SJCRH30 (cell line): ENCODE measurements around the gene TOR3A. TPM values are rescaled to one million over a fixed set of nuclear protein-coding genes. Genes with fewer than 3 reads are reported as not detected.
"Not testable (repeated sequence)": the region's sequence is repeated elsewhere in the genome, so short reads cannot be mapped to it uniquely, and the experiment has no call there.

ENCODE experiments used
- DNase-seq, 2 experiments: peaks; one replicate each; pipeline ENCODE4 v3.0.0-alpha.2; 2015 to 2020
- H3K27ac ChIP-seq: fragments of 250-450 bp; sonication (Bioruptor Pico); 2 replicates; pipeline ENCODE4 v1.5.1; 2020; ENCODE audit warnings: mild to moderate bottlenecking, moderate library complexity
- H3K27me3 ChIP-seq: fragments of 250-450 bp; sonication (Bioruptor Pico); 2 replicates; pipeline ENCODE4 v1.5.1; 2020; ENCODE audit warnings: mild to moderate bottlenecking, moderate library complexity
- H3K36me3 ChIP-seq: fragments of 250-450 bp; sonication (Bioruptor Pico); 2 replicates; pipeline ENCODE4 v1.5.1; 2020; ENCODE audit warnings: mild to moderate bottlenecking, moderate library complexity
- H3K4me1 ChIP-seq: fragments of 250-450 bp; sonication (Bioruptor Pico); 2 replicates; pipeline ENCODE4 v1.5.1; 2020; ENCODE audit warnings: mild to moderate bottlenecking, moderate library complexity
- H3K4me3 ChIP-seq: fragments of 250-450 bp; sonication (Bioruptor Pico); 2 replicates; pipeline ENCODE4 v1.5.1; 2020; ENCODE audit warnings: mild to moderate bottlenecking, moderate library complexity
- H3K9me3 ChIP-seq: fragments of 250-450 bp; sonication (Bioruptor Pico); replicated peaks from 2 replicates; pipeline ENCODE4 v1.5.1; 2020; ENCODE audit warnings: mild to moderate bottlenecking, moderate library complexity
- total RNA-seq: library from RNA; depleted of rRNA; stranded (reverse); fragments of >200 nt; shearing (Covaris generic); gene quantifications from 2 replicates; pipeline ENCODE4 v1.2.3, GENCODE V29; 2014

TOR3A gene
- total RNA-seq, 1 experiment from 2014 or later, result 14.6 TPM

DNA sequence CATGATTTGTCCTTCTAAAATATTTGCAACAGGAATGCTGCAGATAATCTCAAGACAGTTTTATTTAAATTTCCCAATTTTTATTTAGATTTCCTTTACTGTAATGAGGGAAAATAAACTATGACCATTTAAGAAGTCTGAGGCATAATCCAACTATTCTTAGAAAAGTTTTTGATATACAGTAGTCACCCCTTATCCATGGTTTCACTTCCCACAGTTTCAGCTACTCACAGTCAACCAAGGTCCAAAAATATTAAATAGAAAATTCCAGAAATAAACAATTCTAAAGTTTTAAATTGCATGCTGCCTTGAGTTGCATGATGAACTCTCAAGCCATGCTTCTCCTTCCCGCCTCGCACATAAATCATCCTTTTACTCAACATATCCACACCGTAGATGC is 33.3 kb downstream of the TOR3A start:
- H3K4me3 ChIP-seq, result no peak overlapping the region
- no peak for DNase-seq
- H3K36me3 ChIP-seq, result peaks cover 27% of the 10 kb centered on the region
- no peak overlapping the region for H3K27ac ChIP-seq
- H3K9me3 ChIP-seq, result no peaks in the 10 kb centered on the region
- H3K27me3 ChIP-seq, result no peaks in the 10 kb centered on the region
- no peaks in the 10 kb centered on the region for H3K4me1 ChIP-seq

DNA sequence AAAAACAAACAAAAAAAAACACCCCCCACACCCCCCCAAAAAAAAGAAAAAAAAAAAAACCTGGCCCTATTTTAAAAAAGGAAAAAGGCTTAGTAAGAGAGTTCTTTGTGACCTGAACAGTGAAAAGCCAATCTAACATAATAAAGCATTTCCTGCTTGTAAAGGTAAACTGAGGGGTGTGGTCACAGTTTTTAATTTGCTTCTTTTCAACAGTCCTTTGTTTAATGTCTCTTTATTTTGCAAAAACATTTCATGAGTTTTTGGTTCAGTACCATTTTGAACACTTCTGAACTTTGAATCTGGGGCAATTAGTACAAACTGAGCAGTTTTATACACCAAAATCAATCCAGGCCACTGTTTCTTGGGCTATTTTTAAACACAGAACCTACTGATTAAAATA is 37.6 kb downstream of the TOR3A start:
- no peak for DNase-seq
- Histone ChIP-seq H3K27me3 (no peaks in the 10 kb centered on the region), H3K4me1 (no peaks in the 10 kb centered on the region), H3K36me3 (peaks cover 18% of the 10 kb centered on the region), H3K4me3 (no peak overlapping the region), H3K27ac (no peak overlapping the region), H3K9me3 (no peaks in the 10 kb centered on the region)

DNA sequence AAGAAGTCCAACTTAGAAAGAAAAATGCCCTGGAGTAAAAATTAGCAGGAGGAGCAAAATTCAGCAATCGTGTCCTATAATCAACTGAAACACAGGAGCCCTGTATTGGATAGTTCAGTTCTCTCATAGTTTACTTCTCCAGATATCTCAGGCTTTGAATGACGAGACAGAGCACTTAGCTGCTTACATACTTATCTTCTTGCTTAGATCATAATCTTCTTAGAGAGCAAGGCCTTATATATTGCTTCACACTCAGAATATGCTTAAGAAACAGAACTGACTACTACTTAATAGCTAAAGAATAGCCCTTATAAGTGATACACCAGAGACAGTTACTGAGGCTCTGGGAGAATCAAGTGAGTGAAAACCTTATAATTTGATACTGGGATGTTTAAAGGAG is 38.9 kb downstream of the TOR3A start:
- Histone ChIP-seq H3K9me3 (no peaks in the 10 kb centered on the region), H3K4me1 (no peaks in the 10 kb centered on the region), H3K27me3 (no peaks in the 10 kb centered on the region), H3K4me3 (no peak overlapping the region), H3K27ac (no peak overlapping the region), H3K36me3 (peaks cover 27% of the 10 kb centered on the region)
- DNase-seq, result no peak

DNA sequence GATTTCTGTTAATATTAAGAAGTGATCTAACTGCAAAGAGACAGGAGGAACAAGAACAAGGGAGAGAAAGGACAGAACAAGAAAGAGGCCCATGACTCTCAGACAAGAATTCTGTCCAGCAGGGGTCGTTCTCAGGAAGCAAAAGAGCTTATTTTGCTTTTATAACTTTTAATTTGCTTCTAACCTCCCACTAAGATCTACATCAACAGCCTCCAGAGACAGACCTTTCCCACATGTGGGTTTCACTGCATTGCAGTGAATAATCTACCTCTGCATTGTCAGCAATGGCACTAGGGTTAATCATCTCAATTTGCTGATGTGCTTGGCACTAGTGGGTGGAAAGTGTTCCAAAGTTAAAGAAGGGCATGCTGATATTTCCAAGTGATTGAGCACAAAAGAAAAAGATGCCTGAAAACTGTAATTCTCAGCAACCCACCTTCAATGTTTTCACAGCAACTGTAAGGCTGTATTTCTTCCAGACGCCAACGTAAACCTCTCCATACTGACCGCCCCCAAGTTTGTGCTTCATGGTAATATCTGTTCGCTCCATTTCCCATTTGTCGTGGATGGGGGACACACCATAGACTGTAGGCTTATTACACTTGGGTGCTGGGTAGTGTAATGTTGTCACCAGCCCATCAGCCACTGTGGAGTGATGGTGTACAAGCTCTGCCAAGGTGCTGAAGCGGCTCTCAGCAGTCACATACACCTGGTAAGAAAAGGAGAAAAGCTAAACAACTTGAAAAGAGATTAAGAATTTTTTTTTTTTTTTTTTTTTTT is 39.5 kb downstream of the TOR3A start:
- Histone ChIP-seq H3K4me1 (no peaks in the 10 kb centered on the region), H3K4me3 (no peak overlapping the region), H3K27ac (no peak overlapping the region), H3K36me3 (peaks cover 29% of the 10 kb centered on the region), H3K9me3 (no peaks in the 10 kb centered on the region), H3K27me3 (no peaks in the 10 kb centered on the region)
- DNase-seq, result peak in 1 of 2 experiments; percentile 32

DNA sequence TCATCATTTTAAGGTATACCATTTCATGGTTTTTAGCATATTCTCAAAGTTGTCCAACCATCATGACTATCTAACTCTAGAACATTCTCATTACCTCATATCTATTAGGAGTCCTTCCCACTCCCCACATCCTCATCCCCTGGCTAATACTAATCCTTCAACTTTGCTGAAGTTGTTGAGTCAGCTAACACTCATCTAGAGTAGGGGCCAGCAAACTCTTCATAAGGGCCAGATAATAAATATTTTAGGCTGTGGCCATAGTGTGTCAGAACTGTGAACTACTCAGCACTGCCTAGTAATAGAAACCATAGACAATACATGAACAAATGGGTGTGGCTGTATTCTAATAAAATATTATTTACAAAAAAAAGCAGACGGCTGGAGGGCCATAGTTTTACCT is 43.0 kb downstream of the TOR3A start:
- no peak for DNase-seq
- no peaks in the 10 kb centered on the region for H3K4me1 ChIP-seq
- H3K36me3 ChIP-seq, result peaks cover 15% of the 10 kb centered on the region; the same call in 1 of the 2 replicates
- H3K9me3 ChIP-seq, result no peaks in the 10 kb centered on the region
- H3K27me3 ChIP-seq, result no peaks in the 10 kb centered on the region
- H3K27ac ChIP-seq, result no peak overlapping the region
- H3K4me3 ChIP-seq, result no peak overlapping the region

DNA sequence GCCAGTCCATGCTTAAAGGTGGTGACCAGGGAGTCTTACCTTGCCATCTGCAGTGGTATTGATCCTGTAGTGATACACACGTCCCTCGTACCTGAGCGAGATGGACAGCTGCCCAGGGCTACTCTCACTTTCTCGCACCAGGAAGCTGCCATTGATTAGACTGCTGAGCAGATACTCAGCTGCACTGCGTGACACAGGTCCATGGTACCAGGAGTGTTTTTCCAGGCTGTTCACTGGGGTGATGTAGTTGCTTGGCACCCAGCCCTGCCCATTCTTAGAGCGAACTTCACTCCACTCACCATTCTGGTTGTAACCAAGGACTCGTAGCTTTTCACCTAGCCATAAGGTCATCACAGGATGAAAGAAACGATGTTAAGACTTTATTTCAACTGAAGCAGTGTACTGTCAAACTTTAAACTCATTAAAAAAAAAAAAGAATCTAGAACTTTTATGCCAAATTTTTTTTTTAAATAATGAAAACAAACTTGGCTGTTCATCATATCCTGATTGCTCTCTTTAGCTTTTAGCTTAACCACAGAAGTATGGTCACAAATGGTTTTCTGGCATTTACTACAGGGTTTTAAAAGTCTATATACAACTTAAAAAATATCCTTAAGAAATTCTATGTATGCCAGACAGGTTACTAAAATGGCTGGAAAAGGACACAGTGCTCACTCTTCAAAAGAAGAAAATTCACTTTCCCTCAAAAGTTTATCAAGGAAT is 44.6 kb downstream of the TOR3A start:
- Histone ChIP-seq H3K4me3 (no peak overlapping the region), H3K36me3 (peaks cover 18% of the 10 kb centered on the region; the same call in 1 of the 2 replicates), H3K27me3 (no peaks in the 10 kb centered on the region), H3K27ac (no peak overlapping the region), H3K9me3 (no peaks in the 10 kb centered on the region), H3K4me1 (no peaks in the 10 kb centered on the region)
- DNase-seq, result no peak

DNA sequence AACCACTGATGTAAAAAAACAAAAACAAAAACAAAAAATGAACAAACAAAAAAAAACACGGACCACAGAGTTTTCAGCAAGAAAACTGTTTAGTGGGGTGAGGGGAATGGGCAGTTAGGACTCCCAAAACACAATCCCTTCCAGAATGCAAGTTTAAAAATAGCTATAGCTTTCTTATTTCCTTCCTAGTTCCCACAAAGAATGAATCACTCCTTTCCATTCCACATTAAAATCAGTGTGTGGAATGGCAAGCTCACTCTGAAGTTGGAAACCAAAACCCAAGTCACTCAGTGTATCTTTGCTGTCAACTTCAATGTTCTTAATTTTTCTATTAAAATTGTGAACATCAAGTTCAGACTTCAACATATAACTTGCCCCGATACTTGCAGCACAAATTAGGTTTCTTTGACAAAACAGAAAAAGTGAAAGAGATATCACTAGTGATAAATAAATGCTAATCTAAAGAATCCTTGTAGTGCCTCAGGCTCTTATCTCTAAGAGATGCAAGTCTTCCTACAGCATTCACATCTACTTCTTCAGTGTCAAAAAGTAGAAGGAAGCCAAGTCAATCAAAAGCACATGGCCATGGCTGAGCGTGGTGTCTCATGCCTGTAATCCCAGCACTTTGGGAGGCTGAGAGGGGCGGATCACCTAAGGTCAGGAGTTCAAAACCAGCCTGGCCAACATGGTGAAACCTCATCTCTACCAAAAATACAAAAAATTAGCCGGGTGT is 45.5 kb downstream of the TOR3A start:
- no peak overlapping the region for H3K4me3 ChIP-seq
- H3K27ac ChIP-seq, result no peak overlapping the region
- H3K36me3 ChIP-seq, result peaks cover 18% of the 10 kb centered on the region; the same call in 1 of the 2 replicates
- no peaks in the 10 kb centered on the region for H3K27me3 ChIP-seq
- no peaks in the 10 kb centered on the region for H3K9me3 ChIP-seq
- H3K4me1 ChIP-seq, result no peaks in the 10 kb centered on the region
- DNase-seq, result no peak

DNA sequence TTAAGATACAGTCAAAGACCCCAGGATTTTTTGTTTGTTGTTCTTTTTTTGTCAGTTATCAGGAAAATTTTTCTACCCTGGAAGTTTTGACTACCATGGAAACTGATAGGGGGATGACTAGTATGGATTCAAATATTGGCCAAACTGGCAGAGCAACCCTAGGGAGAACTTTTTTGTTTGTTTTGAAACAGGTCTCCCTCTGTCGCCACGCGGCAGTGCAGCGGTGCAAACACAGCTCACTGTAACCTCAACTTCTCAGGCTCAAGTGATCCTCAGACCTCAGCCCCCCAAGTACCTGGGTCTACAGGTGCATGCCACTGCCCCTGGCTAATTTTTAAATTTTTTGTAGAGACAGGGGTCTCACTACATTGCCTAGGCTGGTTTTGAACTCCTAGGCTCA is 46.6 kb downstream of the TOR3A start:
- no peak for DNase-seq
- Histone ChIP-seq H3K9me3 (no peaks in the 10 kb centered on the region), H3K4me1 (no peaks in the 10 kb centered on the region), H3K27me3 (no peaks in the 10 kb centered on the region), H3K27ac (no peak overlapping the region), H3K4me3 (no peak overlapping the region), H3K36me3 (peaks cover 18% of the 10 kb centered on the region; the same call in 1 of the 2 replicates)

DNA sequence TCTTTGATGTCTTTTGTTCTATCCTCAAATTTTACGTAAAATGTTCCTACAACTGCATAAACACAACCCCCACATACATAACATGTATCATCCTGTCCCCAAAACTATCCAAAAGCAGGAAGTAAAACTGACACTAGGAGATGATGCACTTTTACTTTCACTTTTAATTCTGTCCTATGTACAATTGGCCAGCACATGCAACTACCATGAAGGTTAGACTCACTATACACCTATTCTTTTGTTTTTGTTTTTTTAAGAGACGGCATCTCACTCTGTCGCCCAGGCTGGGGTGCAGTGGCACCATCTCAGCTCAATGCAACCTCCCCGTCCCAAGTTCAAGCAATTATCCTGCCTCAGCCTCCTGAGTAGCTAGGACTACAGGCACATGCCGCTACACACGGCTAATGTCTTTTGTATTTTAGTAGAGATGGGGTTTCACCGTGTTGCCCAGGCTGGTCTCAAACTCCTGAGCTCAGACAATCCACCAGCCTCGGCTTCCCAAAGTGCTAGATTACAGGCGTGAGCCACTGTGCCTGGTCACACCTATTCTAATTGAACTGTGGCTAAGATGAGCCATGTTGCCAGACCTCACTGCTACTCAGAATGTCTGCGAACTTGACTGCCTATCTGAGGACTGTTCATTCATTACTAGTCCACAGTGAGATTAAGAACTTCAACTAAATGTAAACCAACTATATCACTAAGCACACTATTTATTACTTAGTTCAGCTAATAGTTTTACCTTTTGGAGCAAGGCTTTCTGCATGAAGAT is 48.0 kb downstream of the TOR3A start:
- no peak for DNase-seq
- Histone ChIP-seq H3K27ac (no peak overlapping the region), H3K4me3 (no peak overlapping the region), H3K4me1 (no peaks in the 10 kb centered on the region), H3K36me3 (peaks cover 16% of the 10 kb centered on the region; the same call in 1 of the 2 replicates), H3K27me3 (no peaks in the 10 kb centered on the region), H3K9me3 (no peaks in the 10 kb centered on the region)

DNA sequence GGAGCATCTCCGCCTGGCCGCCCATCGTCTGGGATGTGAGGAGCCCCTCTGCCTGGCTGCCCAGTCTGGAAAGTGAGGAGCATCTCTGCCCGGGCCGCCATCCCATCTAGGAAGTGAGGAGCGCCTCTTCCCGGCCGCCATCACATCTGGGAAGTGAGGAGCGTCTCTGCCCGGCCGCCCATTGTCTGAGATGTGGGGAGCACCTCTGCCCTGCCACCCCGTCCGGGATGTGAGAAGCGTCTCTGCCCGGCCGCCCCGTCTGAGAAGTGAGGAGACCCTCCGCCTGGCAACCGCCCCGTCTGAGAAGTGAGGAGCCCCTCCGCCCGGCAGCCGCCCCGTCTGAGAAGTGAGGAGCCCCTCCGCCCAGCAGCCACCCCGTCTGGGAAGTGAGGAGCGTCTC is 53.3 kb downstream of the TOR3A start:
- H3K9me3 ChIP-seq, H3K36me3 ChIP-seq, H3K4me1 ChIP-seq, H3K4me3 ChIP-seq, H3K27ac ChIP-seq, H3K27me3 ChIP-seq, DNase-seq: not testable (repeated sequence)

DNA sequence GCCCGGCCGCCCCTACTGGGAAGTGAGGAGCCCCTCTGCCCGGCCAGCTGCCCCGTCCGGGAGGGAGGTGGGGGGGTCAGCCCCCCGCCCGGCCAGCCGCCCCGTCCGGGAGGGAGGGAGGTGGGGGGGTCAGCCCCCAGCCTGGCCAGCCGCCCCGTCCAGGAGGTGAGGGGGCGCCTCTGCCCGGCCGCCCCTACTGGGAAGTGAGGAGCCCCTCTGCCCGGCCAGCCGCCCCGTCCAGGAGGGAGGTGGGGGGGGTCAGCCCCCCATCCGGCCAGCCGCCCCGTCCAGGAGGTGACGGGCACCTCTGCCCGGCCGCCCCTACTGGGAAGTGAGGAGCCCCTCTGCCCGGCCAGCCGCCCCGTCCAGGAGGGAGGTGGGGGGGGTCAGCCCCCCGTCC is 53.8 kb downstream of the TOR3A start:
- not testable (repeated sequence) for H3K4me1 ChIP-seq, DNase-seq, H3K9me3 ChIP-seq, H3K27ac ChIP-seq, H3K4me3 ChIP-seq, H3K27me3 ChIP-seq, H3K36me3 ChIP-seq

DNA sequence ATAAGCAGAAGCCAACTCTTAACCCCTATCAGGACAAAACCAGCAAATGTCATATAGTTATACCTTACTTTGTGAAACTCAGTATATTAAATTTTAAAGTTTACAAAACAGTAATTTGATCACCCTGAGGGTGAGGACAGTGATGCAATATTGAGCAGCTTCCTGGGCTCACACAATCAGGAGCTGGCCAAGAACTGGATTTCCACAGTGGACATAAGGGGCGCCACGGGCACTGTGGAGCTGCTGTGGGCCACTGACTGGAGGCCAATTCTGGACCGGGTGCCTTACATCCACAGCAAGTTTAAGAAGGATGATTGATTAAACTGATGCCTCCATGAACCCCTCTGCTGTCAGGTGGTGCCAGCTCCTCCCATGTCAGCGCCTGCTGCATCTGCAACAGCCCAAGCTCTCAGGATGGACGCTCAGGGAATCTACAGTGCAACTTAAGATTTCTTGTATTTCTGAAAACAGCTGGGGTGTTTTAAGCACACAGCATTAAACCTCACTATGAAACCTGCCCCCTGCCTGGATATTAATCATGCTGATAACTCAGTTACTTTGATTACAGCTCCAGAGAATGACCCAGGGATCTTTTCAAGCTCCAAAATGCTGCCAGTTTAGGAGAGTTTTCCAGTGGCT is 55.9 kb downstream of the TOR3A start:
- H3K27me3 ChIP-seq, result no peaks in the 10 kb centered on the region
- no peak for DNase-seq
- no peak overlapping the region for H3K4me3 ChIP-seq
- peaks cover 6% of the 10 kb centered on the region for H3K36me3 ChIP-seq
- no peaks in the 10 kb centered on the region; the same call in 1 of the 2 replicates for H3K9me3 ChIP-seq
- no peak overlapping the region for H3K27ac ChIP-seq
- H3K4me1 ChIP-seq, result no peaks in the 10 kb centered on the region

DNA sequence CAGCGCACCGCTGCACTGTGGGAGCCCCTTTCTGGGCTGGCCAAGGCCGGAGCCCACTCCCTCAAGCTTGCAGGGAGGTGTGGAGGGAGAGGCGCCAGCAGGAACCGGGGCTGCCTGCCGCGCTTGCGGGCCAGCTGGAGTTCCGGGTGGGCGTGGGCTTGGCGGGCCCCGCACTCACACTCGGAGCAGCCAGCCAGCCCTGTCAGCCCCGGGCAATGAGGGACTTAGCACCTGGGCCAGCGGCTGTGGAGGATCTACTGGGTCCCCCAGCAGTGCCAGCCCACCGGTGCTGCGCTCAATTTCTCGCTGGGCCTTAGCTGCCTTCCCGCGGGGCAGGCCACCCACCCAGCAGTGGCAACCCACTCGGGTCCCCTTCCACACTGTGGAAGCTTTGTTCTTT is 56.9 kb downstream of the TOR3A start:
- not testable (repeated sequence) for H3K36me3 ChIP-seq, H3K4me1 ChIP-seq, DNase-seq, H3K27ac ChIP-seq, H3K4me3 ChIP-seq, H3K9me3 ChIP-seq, H3K27me3 ChIP-seq

DNA sequence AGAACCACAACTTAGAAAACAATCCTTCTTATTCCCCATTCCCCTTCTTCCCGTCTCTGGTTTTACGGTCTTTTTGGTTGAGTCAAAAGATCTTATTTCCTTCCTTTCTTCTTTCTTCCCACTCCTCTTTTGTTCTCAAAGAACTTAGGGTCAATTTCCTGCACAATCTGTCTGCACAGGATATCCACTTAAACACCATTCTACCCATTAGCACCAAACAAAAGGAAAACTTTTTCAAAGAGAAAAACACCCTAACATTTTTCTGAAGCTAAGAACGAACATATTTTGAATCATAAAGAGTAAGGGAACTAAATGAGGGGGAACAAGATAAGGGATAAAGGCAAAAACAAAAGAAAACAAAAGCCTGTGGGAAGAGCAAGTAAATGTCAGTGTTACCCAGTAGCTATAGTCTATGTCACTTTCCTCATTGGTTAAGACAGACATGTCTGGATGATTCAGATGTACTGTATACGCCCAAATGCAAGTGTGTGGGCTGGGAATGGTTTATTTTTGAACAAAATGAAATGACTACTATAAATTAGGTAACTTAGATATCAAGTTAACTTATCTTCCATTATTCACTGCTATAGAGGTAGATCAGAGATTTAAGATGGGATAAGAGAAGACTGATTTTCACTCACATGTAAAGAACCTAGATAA is 59.9 kb downstream of the TOR3A start:
- Histone ChIP-seq H3K27ac (peak overlapping the region; percentile 63; the same call in 1 of the 2 replicates), H3K27me3 (no peaks in the 10 kb centered on the region), H3K9me3 (no peaks in the 10 kb centered on the region; the same call in 1 of the 2 replicates), H3K4me3 (peak overlapping the region; percentile 50), H3K36me3 (peaks cover 6% of the 10 kb centered on the region), H3K4me1 (no peaks in the 10 kb centered on the region)
- no peak for DNase-seq
